ENCODE measurements around the gene CYP27B1.
"Not testable (repeated sequence)": the region's sequence is repeated elsewhere in the genome, so short reads cannot be mapped to it uniquely, and the experiment has no call there.

The CYP27B1 gene

DNA sequence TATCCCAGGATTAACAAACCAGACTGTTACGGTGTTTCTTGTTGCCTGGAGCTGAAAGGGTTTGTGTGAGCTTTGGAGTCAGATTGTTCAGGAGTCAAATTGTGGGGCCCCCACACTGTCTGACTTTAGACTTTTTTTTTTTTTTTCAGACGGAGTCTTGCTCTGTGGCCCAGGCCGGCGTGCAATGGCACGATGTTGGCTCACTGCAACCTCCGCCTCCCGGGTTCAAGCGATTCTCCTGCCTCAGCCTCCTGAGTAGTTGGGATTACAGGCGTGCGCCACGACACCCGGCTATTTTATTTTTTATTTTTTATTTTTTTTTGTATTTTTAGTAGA, 16.6 kb upstream of the CYP27B1 start:
- no peak for DNase-seq

DNA sequence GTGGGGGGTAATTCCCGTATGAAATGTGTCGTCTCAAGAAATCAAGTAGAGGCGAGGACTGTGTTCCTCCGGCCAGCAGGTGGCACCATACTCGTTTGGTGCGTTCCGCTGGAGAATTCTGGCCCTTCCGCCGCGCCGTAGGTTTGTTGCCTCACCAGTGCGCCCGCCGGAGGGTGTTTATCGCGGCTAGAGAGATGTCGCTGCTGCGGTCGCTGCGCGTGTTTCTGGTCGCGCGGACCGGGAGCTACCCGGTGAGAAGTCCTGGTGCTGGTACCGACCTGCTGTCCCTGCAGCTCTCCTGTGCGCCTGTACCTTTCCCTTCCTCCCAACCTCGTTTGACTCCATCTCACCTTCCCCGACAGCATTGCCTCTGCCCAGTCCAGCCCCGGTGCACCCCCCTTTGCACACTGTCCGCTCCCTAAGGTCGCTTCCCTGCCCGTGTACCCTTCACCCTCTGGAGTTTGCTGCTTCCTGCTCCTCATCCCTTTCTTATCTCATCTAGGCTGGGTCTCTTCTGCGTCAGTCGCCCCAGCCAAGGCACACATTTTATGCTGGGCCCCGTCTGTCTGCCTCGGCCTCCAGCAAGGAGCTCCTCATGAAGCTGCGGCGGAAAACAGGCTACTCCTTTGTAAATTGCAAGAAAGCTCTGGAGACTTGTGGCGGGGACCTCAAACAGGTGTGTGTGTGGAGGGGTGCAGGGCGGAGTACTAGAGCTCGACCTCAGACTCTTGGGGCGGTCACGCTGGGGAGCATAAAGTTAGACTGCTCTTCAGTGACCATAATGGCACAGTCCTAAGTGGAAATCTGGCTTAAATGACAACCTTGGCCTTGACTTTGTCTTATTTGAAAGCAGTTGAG, 16.0 kb upstream of the CYP27B1 start, which contains the start of gene TSFM:
Gene TSFM (plus strand): TSS at position 180 of the 858 bp plus-strand sequence. CDS start 15 bp downstream, at position 195.
- DNase-seq: peak; percentile 97

DNA sequence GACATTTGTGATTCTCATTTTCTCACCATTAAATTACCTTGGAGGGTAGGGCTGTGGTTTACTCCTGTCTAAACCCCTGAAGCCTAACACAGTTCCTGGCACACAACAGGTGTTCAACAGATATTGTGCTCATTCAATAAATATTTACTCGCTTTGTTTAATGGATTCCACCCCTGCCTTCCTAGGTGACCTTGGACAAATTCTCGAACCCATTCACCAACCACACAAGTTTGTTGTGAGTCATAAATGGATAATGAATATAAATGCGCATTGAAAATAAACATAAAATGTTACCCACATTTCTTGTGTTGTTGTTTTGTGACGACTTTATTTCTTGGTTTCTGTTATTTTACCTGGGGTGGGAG, 15.3 kb upstream of the CYP27B1 start:
- no peak for DNase-seq

DNA sequence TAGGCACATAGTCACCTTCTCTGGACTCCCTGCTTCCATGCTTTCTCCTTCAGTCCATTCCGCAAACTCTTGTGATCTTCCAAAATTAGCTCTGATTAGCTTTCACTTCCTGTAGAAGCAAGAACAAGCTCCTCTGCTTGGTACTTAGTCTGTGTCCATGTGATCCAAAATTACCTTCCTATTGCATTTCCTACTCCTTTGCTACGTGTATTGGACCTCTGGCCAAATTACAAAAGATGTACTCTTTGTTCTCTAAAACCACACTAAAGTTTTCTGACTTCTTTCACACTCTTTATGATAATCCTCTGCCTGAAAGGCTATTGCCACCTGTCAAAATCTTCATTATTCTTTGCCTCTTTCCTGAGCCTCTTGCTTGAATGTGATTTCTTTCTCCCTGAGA, 14.9 kb upstream of the CYP27B1 start:
- no peak for DNase-seq

DNA sequence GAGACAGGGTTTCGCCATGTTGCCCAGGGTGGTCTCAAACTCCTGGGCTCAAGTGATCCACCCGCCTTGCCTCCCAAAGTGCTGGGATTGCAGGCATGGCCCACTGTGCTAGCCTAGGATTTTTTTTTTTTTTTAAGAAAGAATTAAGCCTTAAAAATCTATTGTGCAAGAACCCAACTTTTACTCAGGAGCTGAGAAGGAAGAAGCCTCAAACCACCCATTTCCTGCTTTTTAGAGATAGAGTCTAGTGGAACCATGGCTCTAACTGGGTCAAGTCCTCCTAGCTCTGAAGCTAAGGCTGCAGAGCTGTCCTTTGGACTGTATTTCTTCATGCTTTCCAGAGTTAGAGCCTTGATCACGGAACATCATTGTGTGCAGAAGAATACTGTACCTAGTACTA, 14.4 kb upstream of the CYP27B1 start:
- peak; percentile 38 for DNase-seq

DNA sequence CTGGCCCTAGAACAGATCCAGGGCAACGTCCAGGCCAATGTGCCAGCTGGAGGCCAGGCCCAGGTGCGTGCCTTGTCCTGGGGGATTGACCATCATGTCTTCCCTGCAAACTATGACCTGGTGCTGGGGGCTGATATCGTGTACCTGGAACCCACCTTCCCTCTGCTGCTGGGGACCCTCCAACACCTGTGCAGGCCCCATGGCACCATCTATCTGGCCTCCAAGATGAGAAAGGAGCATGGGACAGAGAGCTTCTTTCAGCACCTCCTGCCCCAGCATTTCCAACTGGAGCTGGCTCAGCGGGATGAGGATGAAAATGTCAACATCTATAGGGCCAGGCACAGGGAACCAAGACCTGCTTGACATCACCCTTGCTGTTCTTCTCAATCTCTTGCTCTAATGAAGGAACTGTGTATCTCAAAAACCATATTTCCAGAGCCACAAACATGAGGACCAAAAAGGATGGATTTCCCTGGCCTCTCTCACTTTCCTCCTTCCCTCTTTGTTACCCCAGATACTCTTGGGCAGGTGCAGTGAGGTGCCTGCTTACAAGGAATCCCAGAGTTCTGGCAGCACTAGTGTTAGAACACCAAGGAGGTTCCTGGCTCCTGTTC, 13.5 kb upstream of the CYP27B1 start:
- DNase-seq: no peak

DNA sequence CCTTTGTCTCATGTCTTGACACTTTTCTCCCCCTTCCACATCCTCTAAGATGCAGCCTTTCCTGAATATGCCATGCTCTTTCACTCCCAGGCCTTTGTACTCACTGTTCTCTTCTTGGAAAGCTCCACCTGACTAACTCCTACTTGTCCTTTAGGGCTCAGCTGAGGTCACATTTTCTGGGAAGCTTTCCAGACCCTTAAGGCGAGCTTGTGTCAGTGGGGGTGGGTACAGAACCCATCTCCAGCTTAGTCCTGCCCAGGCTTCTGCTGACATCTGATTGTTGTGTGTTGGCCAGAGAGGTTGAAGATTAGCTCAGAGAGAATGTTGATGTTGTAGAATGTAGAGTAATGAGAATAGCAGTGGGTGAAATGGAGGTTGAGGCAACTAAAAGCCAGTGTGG, 12.9 kb upstream of the CYP27B1 start:
- no peak for DNase-seq

DNA sequence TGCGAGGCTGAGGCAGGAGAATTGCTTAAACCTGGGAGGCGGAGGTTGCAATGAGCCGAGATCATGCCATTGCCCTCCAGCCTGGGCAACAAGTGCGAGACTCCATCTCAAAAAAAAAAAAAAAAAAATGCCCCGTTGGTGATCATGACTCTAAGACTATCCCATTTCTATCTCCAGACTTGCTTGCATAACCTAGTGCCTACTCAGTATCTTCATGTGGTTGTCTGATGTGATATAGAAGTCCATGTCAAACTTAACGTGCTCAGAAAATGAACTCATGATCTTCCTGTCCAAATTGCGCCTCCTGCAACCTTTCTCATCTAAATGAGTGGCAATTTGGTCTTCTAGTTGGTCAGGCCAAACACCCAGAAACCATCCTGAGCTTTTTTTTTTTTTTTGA, 11.0 kb upstream of the CYP27B1 start:
- no peak for DNase-seq

DNA sequence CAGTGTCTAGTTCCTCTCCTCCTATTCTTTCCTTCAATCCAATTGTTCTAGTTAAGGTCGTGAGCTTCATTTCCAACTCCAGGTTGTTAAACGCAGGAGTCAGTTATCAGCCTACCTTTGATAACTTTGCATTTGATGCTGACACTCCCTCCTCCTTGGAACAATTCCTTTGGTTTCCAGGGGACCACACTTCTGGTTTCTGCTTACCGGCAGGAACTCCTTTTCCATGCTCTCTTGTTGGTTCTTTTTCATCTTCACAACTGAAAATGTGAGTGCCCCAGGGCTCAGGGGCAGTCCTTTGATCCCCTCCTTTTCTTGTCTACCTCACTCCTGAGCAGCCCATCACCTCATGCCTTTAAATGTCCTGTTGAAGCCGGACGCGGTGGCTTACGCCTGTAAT, 10.5 kb upstream of the CYP27B1 start:
- DNase-seq: no peak

DNA sequence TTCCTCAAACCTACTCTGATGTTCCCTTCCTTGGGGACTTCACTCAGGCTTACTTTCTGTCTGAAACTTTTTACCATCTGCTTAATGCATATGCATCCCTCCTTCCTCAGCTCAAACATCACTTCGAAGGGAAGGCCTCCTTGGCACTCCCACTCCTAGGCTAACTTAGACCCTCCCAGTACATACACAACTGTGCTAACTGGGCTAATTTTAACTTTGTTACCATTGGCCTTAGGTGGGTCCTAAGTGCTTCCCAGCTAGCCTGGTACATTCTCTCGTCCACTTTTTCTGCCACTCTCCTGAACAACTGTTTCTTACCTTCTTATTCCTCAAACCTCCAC, 9.3 kb upstream of the CYP27B1 start:
- no peak for DNase-seq

DNA sequence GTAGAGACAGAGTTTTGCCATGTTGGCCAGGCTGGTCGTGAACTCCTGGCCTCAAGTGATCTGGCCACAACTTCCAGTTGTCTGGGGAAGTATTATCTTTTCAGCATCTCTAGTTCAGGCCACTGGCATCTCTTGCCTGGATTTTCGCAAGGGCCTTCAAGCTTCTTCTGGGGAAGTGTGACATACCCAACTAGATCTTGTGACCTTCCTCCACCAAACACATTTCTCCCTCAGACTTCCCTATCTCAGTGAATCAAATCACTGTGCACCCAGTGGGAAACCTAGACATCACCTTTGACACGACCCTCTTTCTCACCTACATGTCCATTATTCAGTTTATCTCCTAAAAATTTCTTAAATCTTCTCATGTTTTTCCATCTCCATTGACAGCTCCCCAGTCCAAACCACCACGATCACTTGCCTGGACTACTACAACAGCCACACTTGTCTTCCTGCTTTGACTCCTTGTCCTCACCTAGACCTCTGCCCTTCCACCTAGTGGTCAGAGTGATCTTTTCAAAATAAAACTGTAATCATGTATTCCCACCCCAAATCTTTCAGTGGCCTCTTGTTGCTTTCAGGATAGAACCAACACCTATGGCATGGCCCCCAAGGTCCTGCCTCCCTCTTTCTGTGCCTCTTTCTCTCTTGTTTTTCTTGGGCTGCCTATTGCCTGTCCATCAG, 8.8 kb upstream of the CYP27B1 start:
- no peak for DNase-seq

DNA sequence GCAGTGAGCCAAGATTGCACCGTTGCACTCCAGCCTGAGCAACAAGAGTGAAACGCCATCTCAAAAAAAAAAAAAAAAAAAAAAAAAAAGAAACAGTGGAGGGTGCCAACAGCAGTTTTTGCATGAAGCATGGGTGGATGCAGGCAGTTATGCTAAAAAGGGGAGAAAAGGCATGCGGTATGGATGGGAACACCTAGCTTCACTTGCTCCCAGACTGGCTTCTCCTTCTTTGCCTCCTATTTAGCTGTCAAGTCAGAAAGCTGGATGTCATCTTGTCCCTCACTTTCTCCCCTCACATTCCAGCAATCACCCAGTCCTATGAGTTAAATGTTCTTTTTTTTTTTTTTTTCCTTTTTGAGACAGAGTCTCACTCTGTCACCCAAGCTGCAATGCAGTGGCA, 8.2 kb upstream of the CYP27B1 start:
- DNase-seq: no peak

DNA sequence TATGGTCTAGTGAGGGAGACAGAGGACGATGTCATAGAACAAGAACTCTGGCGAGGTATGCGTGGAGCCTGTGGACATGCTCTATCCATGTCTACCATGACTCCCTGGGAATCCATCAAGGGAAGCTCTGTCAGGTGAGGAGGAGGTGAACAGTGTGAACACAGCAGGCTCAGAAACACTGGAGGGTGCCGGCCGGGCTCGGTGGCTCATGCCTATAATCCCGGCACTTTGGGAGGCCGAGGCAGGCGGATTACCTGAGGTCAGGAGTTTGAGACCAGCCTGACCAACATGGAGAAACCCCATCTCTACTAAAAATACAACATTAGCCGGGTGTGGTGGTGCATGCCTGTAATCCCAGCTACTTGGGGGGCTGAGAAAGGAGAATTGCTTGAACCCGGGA, 7.8 kb upstream of the CYP27B1 start:
- DNase-seq: not testable (repeated sequence)

DNA sequence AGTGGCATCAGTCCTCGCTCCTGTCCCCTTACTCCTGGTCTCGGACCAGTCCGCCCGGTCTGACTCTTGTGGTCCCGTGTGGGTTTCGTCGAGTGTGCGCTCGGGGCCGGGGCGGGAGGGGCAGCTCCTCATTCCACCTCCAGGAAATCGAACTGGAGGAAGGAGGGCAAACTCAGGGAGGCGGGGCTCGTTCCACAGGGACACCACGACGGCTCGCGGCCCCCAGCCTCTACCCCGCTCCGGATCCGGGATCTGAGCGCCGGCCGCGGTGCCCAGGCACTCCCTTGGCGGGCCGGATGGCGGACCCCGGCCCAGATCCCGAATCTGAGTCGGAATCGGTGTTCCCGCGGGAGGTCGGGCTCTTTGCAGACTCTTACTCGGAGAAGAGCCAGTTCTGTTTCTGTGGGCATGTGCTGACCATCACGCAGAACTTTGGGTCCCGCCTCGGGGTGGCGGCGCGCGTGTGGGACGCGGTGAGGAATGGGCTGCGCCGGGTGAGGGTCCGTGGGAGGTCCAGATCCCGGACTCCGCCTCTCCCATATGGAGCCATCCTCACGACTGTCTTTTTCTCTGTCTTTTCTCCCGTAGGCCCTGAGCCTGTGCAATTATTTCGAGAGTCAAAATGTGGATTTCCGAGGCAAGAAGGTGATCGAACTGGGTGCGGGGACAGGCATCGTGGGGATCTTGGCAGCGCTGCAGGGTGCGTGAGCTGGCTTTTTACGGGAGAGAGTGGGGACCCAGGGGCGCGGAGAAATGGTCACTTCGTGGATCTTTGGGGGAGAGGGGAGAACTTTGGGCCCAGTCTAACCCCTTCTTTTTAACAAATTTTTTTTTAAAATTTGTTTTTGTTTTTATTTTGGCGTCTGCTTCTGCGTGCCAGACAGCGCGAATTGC, 5.8 kb upstream of the CYP27B1 start, which contains the start of gene EEF1AKMT3:
Gene EEF1AKMT3 (plus strand): TSS at position 186 of the 894 bp plus-strand sequence. CDS start 111 bp downstream, at position 297.
- DNase-seq: no peak

DNA sequence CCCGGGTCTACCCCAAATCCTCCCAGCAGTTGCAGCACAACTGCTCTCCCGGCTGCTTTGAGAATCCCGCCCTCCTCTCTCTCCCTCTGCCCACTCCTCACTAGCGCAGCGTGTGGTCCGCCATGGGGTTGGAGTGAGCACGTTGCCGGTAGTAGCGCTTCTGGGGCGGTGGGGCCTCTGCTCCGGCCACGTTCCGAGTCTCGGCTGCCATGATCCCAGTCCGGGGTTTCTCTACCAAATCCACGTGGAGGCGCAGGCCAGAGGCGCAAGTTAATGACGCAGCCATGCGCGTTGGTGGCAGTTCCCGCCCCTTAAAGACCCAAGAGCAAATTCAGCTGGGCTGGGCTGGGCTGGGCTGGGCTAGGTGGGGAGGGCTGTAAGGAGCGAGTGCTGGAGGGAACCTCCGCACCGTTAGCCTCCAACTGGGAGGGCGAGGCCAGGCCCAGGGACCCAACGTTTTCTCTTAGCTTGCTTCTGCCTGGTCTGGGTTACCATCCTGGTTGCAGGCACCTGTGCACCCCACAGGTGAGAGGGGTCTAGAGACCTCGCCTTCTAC, 5.1 kb upstream of the CYP27B1 start, which contains the start of gene METTL1:
Gene METTL1 (minus strand): TSS at position 233 of the 556 bp plus-strand sequence. CDS start 22 bp downstream, at position 211.
- peak; percentile 92 for DNase-seq

DNA sequence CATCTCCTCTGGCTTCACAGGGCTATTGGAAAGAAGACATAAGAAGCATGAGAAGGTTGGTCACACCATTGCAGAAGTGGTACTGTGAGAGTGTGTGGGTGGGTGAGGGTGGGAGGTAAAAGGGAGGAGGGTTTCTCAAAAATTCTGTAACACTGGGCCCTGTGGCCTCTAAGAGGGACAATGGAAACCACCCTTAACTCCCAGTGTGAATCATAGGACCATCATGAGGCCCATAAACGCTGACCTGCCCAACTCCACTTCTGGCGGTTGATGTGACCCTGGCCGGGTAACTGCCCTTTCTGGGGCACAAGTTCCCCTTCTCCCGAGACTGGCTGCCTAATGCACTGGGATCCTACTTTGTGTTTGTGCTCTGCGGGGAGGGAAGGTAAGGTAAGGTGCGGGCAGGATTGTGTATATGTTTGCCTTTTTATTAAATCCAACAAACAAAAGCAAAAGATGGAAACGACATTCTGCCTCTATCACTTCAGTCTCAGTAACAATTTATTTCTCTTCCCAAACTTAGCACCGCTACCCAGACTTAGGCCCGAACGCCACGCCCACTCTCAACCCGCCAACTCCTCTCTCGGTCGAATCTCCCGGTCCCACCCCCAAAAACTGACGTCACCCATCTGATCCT, 4.5 kb upstream of the CYP27B1 start:
- peak; percentile 85 for DNase-seq

DNA sequence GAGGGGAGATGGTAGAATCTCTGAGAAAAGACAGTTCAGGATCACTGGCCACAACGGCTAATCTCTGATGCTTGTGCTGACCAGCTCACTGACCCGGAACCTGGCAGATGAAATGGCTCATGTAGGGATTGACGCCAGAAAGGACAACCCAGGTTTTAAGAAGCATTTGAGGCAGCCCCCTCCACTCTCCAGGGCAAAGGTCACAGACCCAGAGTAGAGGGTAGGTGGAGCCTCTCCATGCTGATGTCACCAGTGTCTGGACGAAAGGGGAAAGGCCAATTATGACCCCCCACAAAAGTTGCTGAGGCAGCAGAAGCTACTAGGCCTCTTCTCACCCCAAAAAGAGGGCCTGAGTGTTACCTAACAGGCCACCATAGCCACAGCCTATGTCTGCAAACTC, 3.9 kb upstream of the CYP27B1 start:
- no peak for DNase-seq

DNA sequence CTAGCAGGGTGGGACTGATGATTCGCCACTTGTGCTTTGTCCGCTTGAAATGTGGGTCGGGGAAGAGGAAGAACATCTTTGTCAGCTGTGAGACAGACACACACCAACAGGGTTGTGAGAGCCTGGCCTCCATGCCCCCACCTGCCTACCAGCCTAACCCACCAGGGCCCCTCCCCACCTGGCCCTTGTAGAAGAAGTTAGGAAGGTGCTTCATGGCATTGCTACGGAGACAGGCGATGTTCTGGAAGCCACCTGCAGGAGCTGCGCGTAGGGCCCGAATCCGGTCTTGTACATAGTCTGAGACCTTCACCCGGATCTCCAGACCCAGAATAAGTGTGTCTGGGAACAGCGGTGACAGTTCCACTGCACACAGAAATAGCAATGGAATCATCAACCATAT, 2.7 kb upstream of the CYP27B1 start:
- no peak for DNase-seq

DNA sequence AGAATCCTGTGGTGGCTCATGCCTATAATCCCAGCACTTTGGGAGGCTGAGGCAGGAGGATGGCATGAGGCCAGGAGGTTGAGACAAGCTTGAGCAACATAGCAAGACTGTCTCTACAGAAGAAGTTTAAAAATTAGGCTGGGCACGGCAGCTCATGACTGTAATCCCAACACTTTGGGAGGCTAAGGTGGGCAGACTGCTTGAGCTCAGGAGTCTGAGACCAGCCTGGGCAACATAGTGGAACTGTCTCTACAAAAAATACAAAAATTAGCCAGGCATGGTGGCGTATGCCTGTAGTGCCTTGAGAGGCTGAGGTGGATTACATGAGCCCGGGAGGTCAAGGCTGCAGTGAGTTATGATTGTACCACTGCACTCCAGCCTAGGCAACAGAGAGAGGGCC, 998 bp upstream of the CYP27B1 start:
- no peak for DNase-seq

DNA sequence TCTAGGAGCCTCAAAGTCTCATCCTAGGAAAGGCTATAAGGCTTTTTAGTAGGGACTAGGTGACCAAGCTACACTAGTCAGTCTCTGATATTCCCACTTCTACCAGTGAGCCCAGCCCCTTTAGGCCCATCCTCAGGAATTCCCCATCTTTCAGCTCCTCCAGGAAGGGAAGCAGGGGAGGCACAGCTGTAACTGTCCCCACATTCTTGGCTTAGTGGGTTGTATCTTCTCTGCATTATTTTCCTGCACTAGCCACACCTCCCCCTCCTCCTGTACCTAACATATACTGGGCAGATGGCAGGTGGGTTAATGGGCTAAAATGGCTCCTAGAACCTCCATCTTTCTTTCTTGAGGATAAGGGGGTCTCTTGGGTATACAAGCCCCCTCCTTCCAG, 424 bp upstream of the CYP27B1 start:
- DNase-seq: no peak

DNA sequence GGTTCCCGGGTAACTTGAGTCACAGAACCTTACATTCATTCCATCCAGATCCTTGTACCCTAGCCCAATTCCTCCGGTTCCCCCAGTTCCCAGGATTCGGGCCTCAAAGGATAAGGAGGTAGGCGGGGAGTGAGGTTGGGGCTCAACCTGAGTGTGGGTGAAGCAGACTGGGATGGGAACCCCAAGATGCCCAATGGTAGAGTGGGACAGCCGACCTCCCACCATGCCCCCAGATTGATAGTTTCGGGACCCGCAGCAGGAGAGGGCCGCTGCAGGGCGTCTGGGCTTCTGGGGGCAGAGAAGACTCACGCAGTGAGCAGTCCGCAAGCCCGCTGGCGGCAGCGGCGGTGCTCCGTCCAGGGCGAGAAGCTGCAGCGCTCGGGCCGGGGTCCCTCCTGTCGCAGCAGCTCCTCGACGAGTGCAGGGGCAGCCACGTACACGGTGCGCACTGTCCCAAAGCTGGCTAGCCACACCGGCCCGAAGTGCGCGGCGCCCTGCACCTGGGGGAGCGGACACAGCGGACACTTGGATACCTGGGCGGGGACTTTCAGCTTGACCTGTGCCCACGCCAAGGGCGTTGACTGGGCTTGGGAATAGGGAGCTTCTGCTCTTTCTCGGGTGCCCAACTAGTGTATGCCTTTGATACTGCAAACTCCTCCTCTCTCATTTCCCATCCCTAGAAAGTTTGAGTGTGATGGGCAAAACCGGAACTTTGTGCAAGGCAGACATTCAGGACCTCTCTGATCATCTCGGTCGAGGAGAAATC, 997 bp downstream of the CYP27B1 start:
- no peak for DNase-seq
